IMR-90 (cell line): ENCODE results near the gene KDM5B. TPM values are rescaled to one million over a fixed set of nuclear protein-coding genes. Genes with fewer than 3 reads are reported as not detected.

Experiments
- ATAC-seq: fragments of 200-7000 bp; cut with Tn5 transposase; 2 replicates; pipeline ENCODE4 v1.9.1; 2020; ENCODE audit warnings: low read depth, mild to moderate bottlenecking, moderate library complexity
- BruUV-seq: library from RNA; stranded (reverse); fragments of 400-500 nt; replicated peaks from 2 replicates; lab custom pipeline; 2021; lab: Mats Ljungman, UMichigan
- CTCF ChIA-PET: fragments of 300-600 bp; formaldehyde crosslinking; extraction: SDS; loops from one replicate; lab custom pipeline; 2021; ENCODE audit warnings: antibody characterized with exemption; lab: Yijun Ruan, JAX
- POLR2A ChIA-PET: fragments of 300-600 bp; sonication (Branson Sonifier 250); formaldehyde crosslinking; loops from one replicate; lab custom pipeline; 2022; ENCODE audit warnings: antibody characterized with exemption; ENCODE audit not compliant: unreplicated experiment; lab: Charles Lee
- DNase-seq: peaks from one replicate; pipeline ENCODE4 v3.0.0; 2013
- H2AFZ ChIP-seq: replicated peaks from 2 replicates; pipeline ENCODE3; 2013; ENCODE audit warnings: low read length, mild to moderate bottlenecking; ENCODE audit not compliant: poor library complexity
- H2AK5ac ChIP-seq: 2 replicates; pipeline ENCODE4 v1.6.1; 2013; ENCODE audit warnings: low read depth, low read length, inconsistent platforms
- H2AK9ac ChIP-seq: replicated peaks from 2 replicates; pipeline ENCODE3; 2013; ENCODE audit warnings: mild to moderate bottlenecking, low read depth, low read length, moderate library complexity; ENCODE audit not compliant: poor library complexity
- H2BK120ac ChIP-seq: 2 replicates; pipeline ENCODE4 v1.6.1; 2013; ENCODE audit warnings: low read depth, low read length, inconsistent platforms
- H2BK15ac ChIP-seq: 3 replicates; pipeline ENCODE4 v1.6.1; 2013; ENCODE audit warnings: low read depth, low read length, inconsistent platforms
- H2BK20ac ChIP-seq: 2 replicates; pipeline ENCODE4 v1.6.1; 2013; ENCODE audit warnings: low read depth, mild to moderate bottlenecking, inconsistent platforms, low read length, moderate library complexity
- H2BK5ac ChIP-seq: 2 replicates; pipeline ENCODE4 v1.6.1; 2013; ENCODE audit warnings: mild to moderate bottlenecking, low read depth, low read length, inconsistent platforms; ENCODE audit not compliant: poor library complexity, severe bottlenecking
- H3K14ac ChIP-seq: replicated peaks from 2 replicates; pipeline ENCODE4 v1.6.1; 2013; ENCODE audit warnings: low read depth, low read length, inconsistent platforms
- H3K18ac ChIP-seq: 2 replicates; pipeline ENCODE4 v1.6.1; 2013; ENCODE audit warnings: low read depth, low read length, control low read depth
- H3K23ac ChIP-seq: 2 replicates; pipeline ENCODE4 v1.6.1; 2013; ENCODE audit warnings: low read depth, low read length, inconsistent platforms
- H3K27ac ChIP-seq: 2 replicates; pipeline ENCODE4 v1.5.1; 2013; ENCODE audit warnings: mild to moderate bottlenecking, control low read depth, low read length; ENCODE audit not compliant: insufficient read depth
- H3K27me3 ChIP-seq: 2 replicates; pipeline ENCODE4 v1.6.1; 2013; ENCODE audit warnings: low read length; ENCODE audit not compliant: control insufficient read depth, insufficient read depth
- H3K36me3 ChIP-seq: 2 replicates; pipeline ENCODE4 v1.6.1; 2013; ENCODE audit warnings: low read length, mixed read lengths; ENCODE audit not compliant: control insufficient read depth, insufficient read depth
- H3K4ac ChIP-seq: 2 replicates; pipeline ENCODE4 v1.6.1; 2013; ENCODE audit warnings: low read depth, low read length, inconsistent platforms
- H3K4me1 ChIP-seq: 2 replicates; pipeline ENCODE4 v1.6.1; 2013; ENCODE audit warnings: low read length, mixed read lengths; ENCODE audit not compliant: control insufficient read depth, insufficient read depth
- H3K4me2 ChIP-seq: 2 replicates; pipeline ENCODE4 v1.6.1; 2013; ENCODE audit warnings: low read depth, mild to moderate bottlenecking, control low read depth, low read length, moderate library complexity
- H3K4me3 ChIP-seq: 2 replicates; pipeline ENCODE4 v1.5.1; 2013; ENCODE audit warnings: low read depth, mild to moderate bottlenecking, control low read depth, low read length, moderate library complexity; ENCODE audit not compliant: insufficient read depth
- H3K56ac ChIP-seq: 2 replicates; pipeline ENCODE4 v1.6.1; 2013; ENCODE audit warnings: low read length, inconsistent platforms; ENCODE audit not compliant: insufficient read depth; ENCODE audit errors: extremely low read depth
- H3K79me1 ChIP-seq, 2 experiments: 2 replicates each; pipeline ENCODE4 v1.6.1; 2013; ENCODE audit warnings: low read length in 2 of 2, inconsistent platforms in 1 of 2, low read depth in 1 of 2
- H3K9ac ChIP-seq: 2 replicates; pipeline ENCODE4 v1.6.1; 2013; ENCODE audit warnings: low read depth, low read length, control low read depth
- H3K9me1 ChIP-seq: 2 replicates; pipeline ENCODE4 v1.6.1; 2013; ENCODE audit warnings: low read length, inconsistent platforms; ENCODE audit not compliant: insufficient read depth
- H3K9me3 ChIP-seq: 2 replicates; pipeline ENCODE4 v1.6.1; 2013; ENCODE audit warnings: low read length; ENCODE audit not compliant: control insufficient read depth, insufficient read depth
- H4K20me1 ChIP-seq: 2 replicates; pipeline ENCODE4 v1.6.1; 2013; ENCODE audit warnings: low read length, inconsistent platforms; ENCODE audit not compliant: insufficient read depth
- H4K5ac ChIP-seq: 2 replicates; pipeline ENCODE4 v1.6.1; 2013; ENCODE audit warnings: mild to moderate bottlenecking, low read depth, low read length, control low read depth
- H4K8ac ChIP-seq, 2 experiments: 2 replicates each; pipeline ENCODE4 v1.6.1; 2013; ENCODE audit warnings: low read depth in 2 of 2, low read length in 2 of 2, control low read depth in 1 of 2, inconsistent platforms in 1 of 2
- H4K91ac ChIP-seq: 2 replicates; pipeline ENCODE4 v1.6.1; 2013; ENCODE audit warnings: low read depth, low read length, inconsistent platforms; ENCODE audit not compliant: insufficient read depth
- CEBPB ChIP-seq: IDR thresholded peaks from 2 replicates; pipeline ENCODE4 v1.6.1; 2012; ENCODE audit warnings: low read depth, low read length, improper control_type of control experiment
- CHD1 ChIP-seq: IDR thresholded peaks from 2 replicates; pipeline ENCODE4 v1.6.1; 2012; ENCODE audit warnings: low read depth, low read length, improper control_type of control experiment
- CTCF ChIP-seq: conservative IDR thresholded peaks from 2 replicates; pipeline ENCODE4 v1.5.1; 2012; ENCODE audit warnings: mild to moderate bottlenecking, low read depth, low read length, improper control_type of control experiment
- MAFK ChIP-seq: IDR thresholded peaks from 2 replicates; pipeline ENCODE4 v1.6.1; 2012; ENCODE audit warnings: low read depth, low read length, improper control_type of control experiment
- MAZ ChIP-seq: IDR thresholded peaks from 2 replicates; pipeline ENCODE4 v1.6.1; 2012; ENCODE audit warnings: low read depth, mild to moderate bottlenecking, low read length, improper control_type of control experiment, moderate library complexity, borderline replicate concordance
- POLR2A ChIP-seq: IDR thresholded peaks from 2 replicates; pipeline ENCODE4 v1.6.1; 2012; ENCODE audit warnings: mild to moderate bottlenecking, low read depth, low read length
- RCOR1 ChIP-seq: IDR thresholded peaks from 2 replicates; pipeline ENCODE4 v1.6.1; 2012; ENCODE audit warnings: mild to moderate bottlenecking, low read length, improper control_type of control experiment; ENCODE audit not compliant: insufficient replicate concordance
- RFX5 ChIP-seq: IDR thresholded peaks from 2 replicates; pipeline ENCODE4 v1.8.0; 2012; ENCODE audit warnings: low read depth, mild to moderate bottlenecking, low read length, moderate library complexity
- SMC3 ChIP-seq: fragments of 150-350 bp; IDR thresholded peaks from 2 replicates; pipeline ENCODE4 v1.6.1; 2016; ENCODE audit warnings: low read depth, mild to moderate bottlenecking, antibody characterized with exemption, low read length, moderate library complexity
- WGBS, 2 experiments: methylation state at CpG; one replicate each; pipeline versions ENCODE4 v1.1.5 to v1.1.7; 2013; ENCODE audit warnings: missing lambda C conversion rate in 2 of 2; ENCODE audit not compliant: insufficient read length in 1 of 2; ENCODE audit errors: extremely low coverage in 2 of 2; 5-methylcytosine and 5-hydroxymethylcytosine counted together
- dilution Hi-C: fragments of 300-500 bp; cut with HindIII; formaldehyde crosslinking; loops from one replicate; pipeline ENCODE4 v1.14.3; 2018; ENCODE audit warnings: low sequenced_read_pairs; ENCODE audit not compliant: unreplicated experiment
- in situ Hi-C: fragments of 300-500 bp; cut with MboI; formaldehyde crosslinking; loops from 3 replicates; pipeline ENCODE4 v1.14.3; 2019; ENCODE audit warnings: low sequenced_read_pairs, inconsistent platforms, mixed read lengths
- intact Hi-C: fragments of 100-400 bp; cut with micrococcal nuclease; formaldehyde crosslinking; loops from 2 replicates; pipeline ENCODE4 v1.10.0; 2022
- polyA plus RNA-seq, 3 experiments: library from polyadenylated mRNA; depleted of rRNA; stranded (reverse); fragments of >200 nt; gene quantifications; 2 replicates each; pipeline ENCODE4 v1.2.3, GENCODE V29; 2012; ENCODE audit warnings: low replicate concordance in 1 of 3
- total RNA-seq: library from RNA; depleted of rRNA; stranded (reverse); fragments of >200 nt; gene quantifications from 2 replicates; pipeline ENCODE4 v1.2.3, GENCODE V29; 2012
- TF ChIP-seq, protein P1 (sequence below): fragments of 150-350 bp; IDR thresholded peaks from 2 replicates; pipeline ENCODE4 v1.6.1; 2016; ENCODE audit warnings: low read depth, mild to moderate bottlenecking, low read length, moderate library complexity, borderline replicate concordance

The KDM5B gene
- total and polyA plus RNA-seq, 2 of the 4 experiments (the other 2 are of a cell fraction), result 28.8 to 82.1 TPM

- in situ Hi-C loops, result no loop called here
Measured at GRCh38 chr1:202837746-202838262, 29.6 kb upstream of the KDM5B start.

More at GRCh38 chr1:202837746-202838262, 29.6 kb upstream of the KDM5B start:
- intact Hi-C loops, result no loop called here
- no peak overlapping the region for H2BK120ac ChIP-seq
- no TSS peak for BruUV-seq
- ChIA-PET CTCF (interaction anchor here (0.7 kb wide), 1 partner anchor 23 kb away, joined by 3 read pairs; no protein-coding TSS in a partner anchor), POLR2A (no interaction called here)
- no peak overlapping the region for H3K4ac ChIP-seq
- 40% methylated on average over 1 of the region's 5 CpGs; no CpG with 5 or more reads in 1 of the 2 experiments for WGBS, 2 experiments
- H3K36me3 ChIP-seq, result no peaks in the 10 kb centered on the region
- H3K56ac ChIP-seq, result no peak overlapping the region
- dilution Hi-C loops, result no loop called here
- DNase-seq (no peak), ATAC-seq (no peak)
- H2AK9ac ChIP-seq, result no peak overlapping the region
- no peak overlapping the region for H2AK5ac ChIP-seq
- no peaks in the 10 kb centered on the region for H3K9me1 ChIP-seq
- H3K79me1 ChIP-seq, result no peaks in the 10 kb centered on the region
- H2AFZ ChIP-seq, result no peak overlapping the region
- H3K27me3 ChIP-seq, result peaks cover 44% of the 10 kb centered on the region
- H4K8ac ChIP-seq, result no peak overlapping the region
- no peak overlapping the region for H2BK5ac ChIP-seq
- no peak overlapping the region for H3K4me3 ChIP-seq
- no peaks in the 10 kb centered on the region for H3K4me1 ChIP-seq
- no peak overlapping the region for H3K18ac ChIP-seq
- no peak overlapping the region for H2BK15ac ChIP-seq
- H3K14ac ChIP-seq, result no peak overlapping the region
- H3K9ac ChIP-seq, result no peak overlapping the region
- no peaks in the 10 kb centered on the region for H4K20me1 ChIP-seq
- no peaks in the 10 kb centered on the region for H3K9me3 ChIP-seq
- H2BK20ac ChIP-seq, result no peak overlapping the region
- no peak overlapping the region for H4K5ac ChIP-seq
- no peak for TF ChIP-seq MAZ
- no peak for TF ChIP-seq CEBPB
- no peak for TF ChIP-seq POLR2A
- TF ChIP-seq CHD1, result no peak
- no peak for TF ChIP-seq CTCF
- TF ChIP-seq, protein P1, sequence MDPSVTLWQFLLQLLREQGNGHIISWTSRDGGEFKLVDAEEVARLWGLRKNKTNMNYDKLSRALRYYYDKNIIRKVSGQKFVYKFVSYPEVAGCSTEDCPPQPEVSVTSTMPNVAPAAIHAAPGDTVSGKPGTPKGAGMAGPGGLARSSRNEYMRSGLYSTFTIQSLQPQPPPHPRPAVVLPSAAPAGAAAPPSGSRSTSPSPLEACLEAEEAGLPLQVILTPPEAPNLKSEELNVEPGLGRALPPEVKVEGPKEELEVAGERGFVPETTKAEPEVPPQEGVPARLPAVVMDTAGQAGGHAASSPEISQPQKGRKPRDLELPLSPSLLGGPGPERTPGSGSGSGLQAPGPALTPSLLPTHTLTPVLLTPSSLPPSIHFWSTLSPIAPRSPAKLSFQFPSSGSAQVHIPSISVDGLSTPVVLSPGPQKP, result no peak
- TF ChIP-seq MAFK, result no peak
- TF ChIP-seq RFX5, result no peak
- TF ChIP-seq SMC3, result no peak
- TF ChIP-seq RCOR1, result no peak
- no peak overlapping the region for H3K4me2 ChIP-seq
- H3K27ac ChIP-seq, result no peak overlapping the region
- no peak overlapping the region for H3K23ac ChIP-seq
- no peak overlapping the region for H4K91ac ChIP-seq
